ENCODE data around the gene STAT6. TPM values are rescaled to one million over a fixed set of nuclear protein-coding genes. Genes with fewer than 3 reads are reported as not detected.

Gene STAT6
- total RNA-seq, 1 experiment from 2014 or later: 44.4 TPM

- H3K27me3 Mint-ChIP-seq (ENCODE audit: low read depth): no peaks in the 10 kb centered on the region
These were observed 44.9 kb downstream of the STAT6 start for GRCh38 chr12:57066245-57066644.

More at GRCh38 chr12:57066245-57066644, 44.9 kb downstream of the STAT6 start:
- Histone ChIP-seq H3K23ac (ENCODE audit: insufficient read length, low read depth, low read length) (no peak overlapping the region), H4K20me1 (ENCODE audit: control insufficient read depth, insufficient read depth, insufficient read length) (no peaks in the 10 kb centered on the region), H3K14ac (ENCODE audit: insufficient read depth, low read length) (no peak overlapping the region), H3K27ac (ENCODE audit: insufficient read length, low read depth, low read length) (no peak overlapping the region), H3K79me1 (ENCODE audit: insufficient read depth, low read depth, low read length, poor library complexity, severe bottlenecking) (no peaks in the 10 kb centered on the region), H2BK12ac (ENCODE audit: insufficient read length, low read depth, low read length) (no peak overlapping the region), H3T11ph (ENCODE audit: low read length) (no peak overlapping the region), H3K4ac (ENCODE audit: low read depth, low read length) (no peak overlapping the region), H3K27me3 (ENCODE audit: insufficient read depth, low read length) (no peaks in the 10 kb centered on the region), H3K18ac (ENCODE audit: insufficient read length, low read depth, low read length) (no peak overlapping the region), H4K5ac (ENCODE audit: insufficient read length, low read depth, low read length) (no peak overlapping the region), H2BK120ac (ENCODE audit: low read depth, low read length, poor library complexity, severe bottlenecking) (no peak overlapping the region), H2AFZ (ENCODE audit: low read length) (no peak overlapping the region), H3K4me1 (ENCODE audit: insufficient read depth, low read length) (no peaks in the 10 kb centered on the region), H3K9ac (ENCODE audit: extremely low read depth, insufficient read length, low read length) (no peak overlapping the region), H4K8ac (replicated peaks; ENCODE audit: insufficient read length, low read depth, low read length) (no peak overlapping the region), H3K23me2 (ENCODE audit: insufficient read length, low read depth, low read length, poor library complexity, severe bottlenecking) (no peaks in the 10 kb centered on the region), H2BK5ac (ENCODE audit: insufficient read length, low read length) (no peak overlapping the region), H3K9me3 (ENCODE audit: control insufficient read depth, low read depth, low read length) (no peaks in the 10 kb centered on the region), H3K79me2 (ENCODE audit: insufficient read depth, low read length) (no peaks in the 10 kb centered on the region), H2BK20ac (ENCODE audit: low read depth, low read length, poor library complexity, severe bottlenecking) (no peak overlapping the region), H2AK5ac (ENCODE audit: insufficient read length, low read length) (no peak overlapping the region), H2BK15ac (ENCODE audit: low read depth, low read length) (no peak overlapping the region), H3K4me2 (ENCODE audit: insufficient read depth, insufficient read length, low read length) (no peak overlapping the region), H4K91ac (ENCODE audit: insufficient read length, low read depth, low read length) (no peak overlapping the region), H3K56ac (ENCODE audit: insufficient read length, low read depth, low read length) (no peak overlapping the region)
- WGBS (ENCODE audit: extremely low coverage, insufficient read length, low lambda C conversion rate): no CpG with 5 or more reads among the region's 2 CpGs
- H3K4me3 Mint-ChIP-seq: no peak overlapping the region
- no peak for DNase-seq
- H3K27ac Mint-ChIP-seq: no peak overlapping the region
- H3K4me1 Mint-ChIP-seq: peaks cover 4 to 6% of the 10 kb centered on the region in 2 experiments; a peak in 3 of 4 replicates
- H3K36me3 Mint-ChIP-seq (ENCODE audit: insufficient read depth in 1 of 3, low read depth in 3 of 3): peaks cover 23 to 81% (median 64%) of the 10 kb centered on the region in 3 experiments; a peak in 6 of 7 replicates
- no peak for TF ChIP-seq CTCF (conservative IDR thresholded peaks at IDR 0.05)
- H3K9me3 Mint-ChIP-seq: peaks cover 0 to 2% of the 10 kb centered on the region in 2 experiments; a peak in 1 of 5 replicates
